Measurements from ENCODE around the gene OTOP2. TPM values are rescaled to one million over a fixed set of nuclear protein-coding genes. Genes with fewer than 3 reads are reported as not detected.

Gene OTOP2
- total and polyA plus RNA-seq, 9 of the 15 experiments (the other 6 are each of a cell fraction or from before 2014, with no cell fraction given) = 0.04 to 0.36 (median 0.14) TPM; not detected in 1

DNA sequence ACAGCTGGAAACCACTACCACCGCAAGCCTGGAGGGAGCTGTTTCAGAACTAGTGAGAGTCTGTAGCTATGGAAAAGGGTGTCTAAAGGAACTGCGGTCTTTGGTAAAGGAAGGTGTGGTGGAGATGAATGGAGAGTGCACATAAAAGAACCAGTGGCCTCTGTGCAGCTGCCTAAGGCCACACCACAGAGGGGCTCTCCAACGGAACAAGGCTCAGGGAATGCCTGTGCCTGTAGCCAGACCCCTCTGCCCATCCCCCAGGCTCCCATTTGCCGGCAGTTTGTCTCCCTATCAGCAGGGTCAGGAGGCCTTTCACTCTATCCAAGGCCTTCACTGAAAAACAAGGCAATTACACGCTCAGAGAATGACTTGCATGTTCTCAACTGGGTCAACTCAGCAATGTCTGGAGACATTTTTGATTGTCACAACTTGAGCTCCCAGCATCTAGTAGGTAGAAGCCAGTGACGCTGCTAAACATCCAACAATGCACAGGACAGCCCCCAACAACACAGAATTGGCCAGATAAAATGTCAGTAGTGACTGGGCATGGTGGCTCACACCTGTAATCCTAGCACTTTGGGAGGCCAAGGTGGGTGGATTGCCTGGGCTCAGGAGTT, 48.0 kb upstream of the OTOP2 start (continued):
- TF ChIP-seq, protein P1, sequence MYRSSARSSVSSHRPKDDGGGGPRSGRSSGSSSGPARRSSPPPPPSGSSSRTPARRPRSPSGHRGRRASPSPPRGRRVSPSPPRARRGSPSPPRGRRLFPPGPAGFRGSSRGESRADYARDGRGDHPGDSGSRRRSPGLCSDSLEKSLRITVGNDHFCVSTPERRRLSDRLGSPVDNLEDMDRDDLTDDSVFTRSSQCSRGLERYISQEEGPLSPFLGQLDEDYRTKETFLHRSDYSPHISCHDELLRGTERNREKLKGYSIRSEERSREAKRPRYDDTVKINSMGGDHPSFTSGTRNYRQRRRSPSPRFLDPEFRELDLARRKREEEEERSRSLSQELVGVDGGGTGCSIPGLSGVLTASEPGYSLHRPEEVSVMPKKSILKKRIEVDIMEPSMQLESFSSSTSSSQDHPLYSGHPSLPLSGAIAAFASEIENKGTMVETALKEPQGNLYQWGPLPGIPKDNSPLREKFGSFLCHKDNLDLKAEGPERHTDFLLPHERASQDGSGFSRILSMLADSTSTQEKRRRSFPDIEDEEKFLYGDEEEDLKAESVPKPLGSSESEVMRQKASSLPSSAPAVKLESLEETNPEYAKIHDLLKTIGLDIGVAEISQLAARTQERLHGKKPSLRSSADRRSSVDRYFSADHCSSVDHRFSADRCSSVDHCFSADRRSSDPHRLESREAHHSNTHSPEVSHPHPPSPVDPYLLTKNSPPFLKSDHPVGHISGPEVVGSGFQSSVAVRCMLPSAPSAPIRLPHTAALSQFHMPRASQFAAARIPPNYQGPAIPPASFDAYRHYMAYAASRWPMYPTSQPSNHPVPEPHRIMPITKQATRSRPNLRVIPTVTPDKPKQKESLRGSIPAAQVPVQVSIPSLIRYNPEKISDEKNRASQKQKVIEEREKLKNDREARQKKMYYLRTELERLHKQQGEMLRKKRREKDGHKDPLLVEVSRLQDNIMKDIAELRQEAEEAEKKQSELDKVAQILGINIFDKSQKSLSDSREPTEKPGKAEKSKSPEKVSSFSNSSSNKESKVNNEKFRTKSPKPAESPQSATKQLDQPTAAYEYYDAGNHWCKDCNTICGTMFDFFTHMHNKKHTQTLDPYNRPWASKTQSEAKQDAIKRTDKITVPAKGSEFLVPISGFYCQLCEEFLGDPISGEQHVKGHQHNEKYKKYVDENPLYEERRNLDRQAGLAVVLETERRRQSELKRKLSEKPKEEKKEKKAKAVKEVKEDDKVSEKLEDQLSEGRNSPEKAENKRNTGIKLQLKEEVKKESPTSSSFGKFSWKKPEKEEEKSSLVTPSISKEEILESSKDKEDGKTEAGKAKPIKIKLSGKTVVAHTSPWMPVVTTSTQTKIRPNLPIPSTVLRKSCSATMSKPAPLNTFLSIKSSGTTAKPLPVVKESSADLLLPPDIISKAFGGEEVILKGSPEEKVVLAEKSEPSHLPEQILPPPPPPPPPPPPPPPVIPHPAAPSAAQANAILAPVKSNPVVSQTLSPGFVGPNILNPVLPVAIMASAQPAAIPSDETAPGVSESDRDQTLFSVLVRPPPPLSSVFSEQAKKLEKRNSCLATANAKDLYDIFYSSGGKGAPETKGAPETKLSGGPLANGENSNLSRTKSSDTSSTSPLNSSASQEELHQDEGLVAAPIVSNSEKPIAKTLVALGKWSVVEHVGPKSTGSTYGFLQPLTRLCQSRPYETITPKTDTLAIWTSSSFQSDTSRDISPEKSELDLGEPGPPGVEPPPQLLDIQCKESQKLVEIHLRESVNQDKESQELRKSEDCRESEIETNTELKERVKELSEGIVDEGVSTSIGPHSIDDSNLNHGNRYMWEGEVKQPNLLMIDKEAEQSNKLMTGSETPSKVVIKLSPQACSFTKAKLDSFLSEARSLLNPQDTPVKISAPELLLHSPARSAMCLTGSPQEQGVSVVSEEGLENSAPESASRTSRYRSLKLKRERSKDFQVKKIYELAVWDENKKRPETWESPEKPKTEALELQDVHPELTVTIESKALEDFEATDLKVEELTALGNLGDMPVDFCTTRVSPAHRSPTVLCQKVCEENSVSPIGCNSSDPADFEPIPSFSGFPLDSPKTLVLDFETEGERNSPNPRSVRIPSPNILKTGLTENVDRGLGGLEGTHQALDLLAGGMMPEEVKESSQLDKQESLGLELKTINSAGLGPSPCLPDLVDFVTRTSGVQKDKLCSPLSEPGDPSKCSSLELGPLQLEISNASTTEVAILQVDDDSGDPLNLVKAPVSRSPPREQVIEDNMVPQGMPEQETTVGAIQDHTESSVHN (IDR thresholded peaks at IDR 0.05; ENCODE audit: borderline replicate concordance in 1 of 2, low read depth in 1 of 2) = no peak; a peak in 1 of 4 replicates
- peak; percentile 63; the same call in 1 of the 2 replicates for TF ChIP-seq TAF7 (tag; IDR thresholded peaks at IDR 0.05)
- no peak for TF ChIP-seq PHF20 (IDR thresholded peaks at IDR 0.05; ENCODE audit: partially characterized antibody)
- peak; percentile 83 for TF ChIP-seq ZNF589 (CRISPR knock-in tag; IDR thresholded peaks at IDR 0.05; ENCODE audit: low read depth)
- TF ChIP-seq CCAR2 (IDR thresholded peaks at IDR 0.05; ENCODE audit: low read depth, low read length) = no peak
- TF ChIP-seq, protein P2, sequence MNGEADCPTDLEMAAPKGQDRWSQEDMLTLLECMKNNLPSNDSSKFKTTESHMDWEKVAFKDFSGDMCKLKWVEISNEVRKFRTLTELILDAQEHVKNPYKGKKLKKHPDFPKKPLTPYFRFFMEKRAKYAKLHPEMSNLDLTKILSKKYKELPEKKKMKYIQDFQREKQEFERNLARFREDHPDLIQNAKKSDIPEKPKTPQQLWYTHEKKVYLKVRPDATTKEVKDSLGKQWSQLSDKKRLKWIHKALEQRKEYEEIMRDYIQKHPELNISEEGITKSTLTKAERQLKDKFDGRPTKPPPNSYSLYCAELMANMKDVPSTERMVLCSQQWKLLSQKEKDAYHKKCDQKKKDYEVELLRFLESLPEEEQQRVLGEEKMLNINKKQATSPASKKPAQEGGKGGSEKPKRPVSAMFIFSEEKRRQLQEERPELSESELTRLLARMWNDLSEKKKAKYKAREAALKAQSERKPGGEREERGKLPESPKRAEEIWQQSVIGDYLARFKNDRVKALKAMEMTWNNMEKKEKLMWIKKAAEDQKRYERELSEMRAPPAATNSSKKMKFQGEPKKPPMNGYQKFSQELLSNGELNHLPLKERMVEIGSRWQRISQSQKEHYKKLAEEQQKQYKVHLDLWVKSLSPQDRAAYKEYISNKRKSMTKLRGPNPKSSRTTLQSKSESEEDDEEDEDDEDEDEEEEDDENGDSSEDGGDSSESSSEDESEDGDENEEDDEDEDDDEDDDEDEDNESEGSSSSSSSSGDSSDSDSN (IDR thresholded peaks at IDR 0.05; ENCODE audit: borderline replicate concordance in 1 of 2, low read depth in 2 of 2, low read length in 2 of 2) = no peak
- no peak; the same call in 1 of the 2 replicates for TF ChIP-seq STAT5A (IDR thresholded peaks at IDR 0.05; ENCODE audit: borderline replicate concordance, low read length)
- TF ChIP-seq, protein P3, sequence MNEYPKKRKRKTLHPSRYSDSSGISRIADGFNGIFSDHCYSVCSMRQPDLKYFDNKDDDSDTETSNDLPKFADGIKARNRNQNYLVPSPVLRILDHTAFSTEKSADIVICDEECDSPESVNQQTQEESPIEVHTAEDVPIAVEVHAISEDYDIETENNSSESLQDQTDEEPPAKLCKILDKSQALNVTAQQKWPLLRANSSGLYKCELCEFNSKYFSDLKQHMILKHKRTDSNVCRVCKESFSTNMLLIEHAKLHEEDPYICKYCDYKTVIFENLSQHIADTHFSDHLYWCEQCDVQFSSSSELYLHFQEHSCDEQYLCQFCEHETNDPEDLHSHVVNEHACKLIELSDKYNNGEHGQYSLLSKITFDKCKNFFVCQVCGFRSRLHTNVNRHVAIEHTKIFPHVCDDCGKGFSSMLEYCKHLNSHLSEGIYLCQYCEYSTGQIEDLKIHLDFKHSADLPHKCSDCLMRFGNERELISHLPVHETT (CRISPR knock-in tag; conservative IDR thresholded peaks at IDR 0.05 in 1 of 2, IDR thresholded peaks at IDR 0.05 in 1 of 2) = peak in 1 of 2 experiments; percentile 89; a peak in 2 of 4 replicates
- TF ChIP-seq ZNF384 (IDR thresholded peaks at IDR 0.05; ENCODE audit: low read depth, low read length) = no peak
- peak; percentile 76; the same call in 1 of the 2 replicates for TF ChIP-seq ZBTB7A (IDR thresholded peaks at IDR 0.05; ENCODE audit: borderline replicate concordance, control insufficient read depth, low read depth, low read length)
- TF ChIP-seq, protein P4, sequence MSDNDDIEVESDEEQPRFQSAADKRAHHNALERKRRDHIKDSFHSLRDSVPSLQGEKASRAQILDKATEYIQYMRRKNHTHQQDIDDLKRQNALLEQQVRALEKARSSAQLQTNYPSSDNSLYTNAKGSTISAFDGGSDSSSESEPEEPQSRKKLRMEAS (CRISPR knock-in tag; IDR thresholded peaks at IDR 0.05) = 0 out of 2 replicates have a peak, but pooled peaks have one; percentile 29
- TF ChIP-seq, protein P5, sequence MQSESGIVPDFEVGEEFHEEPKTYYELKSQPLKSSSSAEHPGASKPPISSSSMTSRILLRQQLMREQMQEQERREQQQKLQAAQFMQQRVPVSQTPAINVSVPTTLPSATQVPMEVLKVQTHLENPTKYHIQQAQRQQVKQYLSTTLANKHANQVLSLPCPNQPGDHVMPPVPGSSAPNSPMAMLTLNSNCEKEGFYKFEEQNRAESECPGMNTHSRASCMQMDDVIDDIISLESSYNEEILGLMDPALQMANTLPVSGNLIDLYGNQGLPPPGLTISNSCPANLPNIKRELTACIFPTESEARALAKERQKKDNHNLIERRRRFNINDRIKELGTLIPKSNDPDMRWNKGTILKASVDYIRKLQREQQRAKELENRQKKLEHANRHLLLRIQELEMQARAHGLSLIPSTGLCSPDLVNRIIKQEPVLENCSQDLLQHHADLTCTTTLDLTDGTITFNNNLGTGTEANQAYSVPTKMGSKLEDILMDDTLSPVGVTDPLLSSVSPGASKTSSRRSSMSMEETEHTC (IDR thresholded peaks at IDR 0.05) = no peak
